Stimulated activated CD8-positive, alpha-beta memory T cell treated with anti-CD3 and anti-CD28 coated beads, Interleukin-7, amount 100 ng/mL, for 24 hours (primary cell): ENCODE results near the gene TIMM13.
"Not testable (repeated sequence)": the region's sequence is repeated elsewhere in the genome, so short reads cannot be mapped to it uniquely, and the experiment has no call there.

Source experiments
- DNase-seq: peaks from one replicate; pipeline ENCODE4 v3.0.0-alpha.2; 2020; ENCODE audit warnings: low read depth

The TIMM13 gene

DNA sequence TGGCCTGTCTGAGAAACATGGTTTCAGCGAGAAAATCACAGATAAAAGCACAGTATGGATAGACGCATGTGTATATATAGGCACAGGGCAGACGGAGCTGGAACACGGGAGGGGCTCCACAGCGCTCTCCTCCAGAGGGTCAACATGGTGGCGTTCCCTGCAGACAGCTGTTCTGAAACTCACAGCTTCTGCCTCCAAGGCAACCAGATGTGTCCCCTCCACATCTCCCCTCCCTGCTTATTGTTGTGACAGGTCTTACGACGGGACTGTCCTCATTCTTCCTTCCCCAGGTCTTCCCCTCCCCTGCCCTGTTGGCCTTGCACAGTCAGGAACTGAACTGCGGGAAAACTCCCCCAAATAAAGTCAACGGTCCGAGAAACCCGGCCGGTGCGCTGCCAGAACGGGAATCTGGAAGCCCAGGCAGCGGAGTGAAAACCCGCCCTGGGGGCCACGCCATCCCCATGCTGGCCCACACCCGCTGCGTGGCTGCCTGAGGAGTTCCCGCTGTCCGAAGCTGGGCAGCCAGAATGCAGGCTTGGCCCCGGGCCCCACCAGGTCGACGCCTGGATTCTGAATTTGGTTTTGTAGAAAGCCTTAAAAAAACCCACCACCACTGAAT lies 2.6 kb upstream of the TIMM13 start:
- no peak for DNase-seq

DNA sequence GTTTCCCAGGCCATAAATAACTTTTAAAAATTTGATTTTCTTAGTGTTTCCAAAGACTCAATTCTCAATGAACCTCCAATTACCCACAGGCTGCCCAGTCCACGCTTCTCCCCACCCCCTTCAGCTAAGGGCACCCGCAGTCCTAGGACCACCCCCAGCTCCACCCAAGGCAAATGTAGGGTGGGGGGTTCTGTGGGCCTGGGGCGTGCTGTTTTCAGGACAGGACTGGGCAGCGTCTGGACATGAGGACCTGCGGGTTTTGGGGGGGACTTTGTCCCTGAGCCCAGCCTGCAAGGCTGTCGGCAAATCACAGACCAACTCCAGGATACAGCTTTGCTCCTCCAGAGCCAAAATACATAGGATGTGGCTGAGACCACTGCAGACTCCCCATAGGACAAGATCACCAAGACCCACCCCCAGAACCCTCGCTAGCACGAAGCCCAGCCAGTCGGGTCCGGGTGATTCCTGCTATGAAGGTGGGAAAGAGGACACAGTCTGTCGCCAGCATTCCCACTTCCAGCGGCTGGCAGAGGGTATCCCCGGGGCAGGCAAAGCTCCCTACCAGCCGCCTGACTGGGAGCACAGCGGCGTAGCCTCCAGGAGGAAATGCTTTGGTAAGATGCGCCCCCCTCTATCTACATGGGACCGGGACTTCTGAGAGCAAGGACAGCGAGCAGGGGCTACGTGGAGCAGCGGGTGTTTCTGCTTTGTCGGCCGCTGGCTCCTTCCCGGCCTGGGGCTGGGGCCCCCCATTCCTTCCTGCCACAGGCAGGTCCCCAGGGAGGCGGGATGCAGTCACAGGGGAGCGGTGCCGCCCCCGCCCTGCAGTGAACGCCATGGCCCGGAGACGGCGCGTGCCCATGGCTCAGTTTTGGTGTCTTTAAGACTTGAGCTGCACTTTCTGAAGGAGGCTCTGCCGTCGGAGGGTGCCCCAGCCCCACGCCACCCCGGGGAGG lies 1.6 kb upstream of the TIMM13 start:
- DNase-seq: no peak

DNA sequence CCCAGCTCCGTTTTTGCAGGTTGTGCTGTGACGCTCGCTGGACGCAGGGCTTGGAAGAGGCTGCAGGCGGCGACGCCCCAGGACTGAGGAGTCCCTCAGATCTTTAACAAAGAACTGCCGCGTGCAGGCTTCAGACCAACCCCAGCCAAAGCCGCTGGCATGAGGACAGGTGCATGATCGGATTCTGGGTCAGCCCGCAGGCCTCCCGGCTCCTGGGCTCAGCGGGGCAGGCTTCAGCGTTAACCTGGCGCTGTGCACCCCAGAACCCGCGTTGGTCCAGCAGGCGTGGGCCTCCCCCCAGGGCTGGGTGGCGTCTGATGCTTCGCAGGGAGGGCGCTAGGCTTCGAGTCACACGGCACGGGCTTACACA lies 920 bp upstream of the TIMM13 start:
- DNase-seq: no peak

DNA sequence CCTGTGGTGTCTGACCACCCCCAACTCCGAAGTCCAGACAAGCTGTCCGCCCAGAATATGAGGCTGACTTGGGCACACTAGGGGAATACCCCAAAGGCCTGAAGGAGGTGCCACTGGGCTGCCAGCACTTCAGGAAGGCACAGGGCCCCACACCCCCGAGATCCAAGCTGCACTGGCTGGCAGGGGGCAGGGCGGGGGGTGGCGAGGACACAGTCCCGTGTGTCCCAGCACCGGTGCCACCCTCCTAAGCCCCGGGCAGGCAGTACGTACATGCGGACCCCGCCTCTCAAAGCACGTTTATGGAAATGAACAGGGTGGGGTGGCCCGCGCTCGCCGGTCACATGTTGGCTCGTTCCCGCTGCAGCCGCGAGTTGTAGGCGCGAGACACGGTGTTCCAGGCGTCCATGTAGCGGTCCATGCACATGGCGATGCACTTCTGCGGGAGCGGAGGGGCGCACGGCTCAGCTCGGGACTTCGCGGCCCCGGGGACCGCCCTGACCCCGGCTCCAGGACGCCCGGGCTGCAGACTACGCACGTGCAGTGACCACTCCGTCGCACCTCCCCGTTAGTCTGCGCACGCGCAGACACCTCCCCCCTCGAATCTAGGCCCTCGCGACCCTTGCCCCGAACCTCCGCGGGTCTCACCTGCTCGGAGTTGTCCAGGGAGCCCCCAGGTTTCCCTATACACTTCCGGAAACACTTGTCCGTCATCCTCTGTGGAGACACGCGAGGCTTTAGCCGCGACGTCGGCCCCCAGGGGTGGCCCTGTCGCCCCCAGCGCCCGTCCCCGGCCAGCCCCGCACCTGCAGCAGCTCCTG lies 566 bp downstream of the TIMM13 start:
- no peak for DNase-seq

DNA sequence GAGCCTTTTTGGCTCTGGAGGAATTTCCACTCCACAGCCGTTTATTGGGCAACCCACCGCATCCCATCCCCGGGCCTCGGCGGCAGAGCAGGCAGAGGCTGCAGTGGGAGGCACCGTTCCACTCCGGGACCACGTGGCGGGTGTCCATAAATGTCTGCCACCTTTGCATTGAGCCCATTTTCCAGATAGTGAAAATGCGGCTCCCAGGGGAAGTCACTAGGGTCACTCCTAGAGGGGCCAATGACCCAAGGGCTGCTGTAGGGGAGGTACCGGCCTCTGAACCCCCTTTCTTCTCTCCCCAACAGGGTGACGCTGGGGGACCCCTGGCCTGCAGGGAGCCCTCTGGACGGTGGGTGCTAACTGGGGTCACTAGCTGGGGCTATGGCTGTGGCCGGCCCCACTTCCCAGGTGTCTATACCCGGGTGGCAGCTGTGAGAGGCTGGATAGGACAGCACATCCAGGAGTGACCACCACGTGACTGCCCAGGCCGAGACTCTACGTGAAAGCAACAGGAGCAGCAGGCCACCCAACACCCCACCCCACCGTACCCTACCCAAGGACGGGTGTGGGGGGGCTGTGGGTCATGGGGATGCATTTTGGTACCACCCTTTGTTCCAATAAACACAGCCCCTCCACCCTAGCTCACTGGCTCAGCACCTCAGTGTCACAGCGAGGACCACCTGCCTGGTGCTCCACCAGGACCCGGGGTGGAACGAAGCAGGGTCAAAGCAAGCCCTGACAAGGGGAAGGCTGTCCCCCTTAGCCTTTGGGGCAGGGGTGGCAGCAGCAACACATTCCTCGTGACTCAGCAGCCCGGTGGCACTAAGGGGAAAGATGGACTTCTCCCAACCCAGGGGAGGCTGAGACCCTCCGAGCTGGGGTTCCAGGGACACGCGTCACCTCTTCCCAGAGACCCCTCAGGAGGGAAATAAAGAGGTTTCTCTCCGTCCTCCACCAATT lies 1.5 kb downstream of the TIMM13 start:
- no peak for DNase-seq

DNA sequence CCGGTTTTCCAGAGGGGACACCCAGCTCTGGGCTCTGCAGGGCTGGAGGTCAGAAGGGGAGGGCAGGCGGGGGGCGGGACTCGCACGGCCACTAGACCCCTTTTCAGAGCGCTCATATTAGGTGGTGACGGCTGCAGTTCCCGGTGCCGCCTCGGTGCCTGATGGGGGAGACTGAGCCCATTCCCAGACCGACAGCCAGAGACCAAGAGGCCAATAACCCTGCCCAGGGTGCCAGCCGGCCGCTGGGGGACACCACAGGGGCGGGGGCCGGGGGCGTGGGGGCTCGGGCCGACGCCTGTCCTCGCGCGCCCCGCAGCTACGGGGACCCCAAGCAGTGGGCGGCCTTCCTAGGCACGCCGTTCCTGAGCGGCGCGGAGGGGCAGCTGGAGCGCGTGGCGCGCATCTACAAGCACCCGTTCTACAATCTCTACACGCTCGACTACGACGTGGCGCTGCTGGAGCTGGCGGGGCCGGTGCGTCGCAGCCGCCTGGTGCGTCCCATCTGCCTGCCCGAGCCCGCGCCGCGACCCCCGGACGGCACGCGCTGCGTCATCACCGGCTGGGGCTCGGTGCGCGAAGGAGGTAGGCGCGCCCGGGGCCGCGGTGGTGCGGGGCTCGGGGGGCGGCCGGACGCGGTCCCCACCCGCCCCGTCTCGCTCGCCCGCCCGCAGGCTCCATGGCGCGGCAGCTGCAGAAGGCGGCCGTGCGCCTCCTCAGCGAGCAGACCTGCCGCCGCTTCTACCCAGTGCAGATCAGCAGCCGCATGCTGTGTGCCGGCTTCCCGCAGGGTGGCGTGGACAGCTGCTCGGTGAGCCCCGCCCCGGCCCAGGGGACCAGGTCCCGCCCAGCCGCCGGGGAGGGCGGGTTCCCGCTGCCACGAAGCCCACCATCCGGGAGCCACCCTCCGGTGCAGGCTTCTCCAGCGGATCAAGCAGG lies 2.4 kb downstream of the TIMM13 start:
- DNase-seq: no peak

DNA sequence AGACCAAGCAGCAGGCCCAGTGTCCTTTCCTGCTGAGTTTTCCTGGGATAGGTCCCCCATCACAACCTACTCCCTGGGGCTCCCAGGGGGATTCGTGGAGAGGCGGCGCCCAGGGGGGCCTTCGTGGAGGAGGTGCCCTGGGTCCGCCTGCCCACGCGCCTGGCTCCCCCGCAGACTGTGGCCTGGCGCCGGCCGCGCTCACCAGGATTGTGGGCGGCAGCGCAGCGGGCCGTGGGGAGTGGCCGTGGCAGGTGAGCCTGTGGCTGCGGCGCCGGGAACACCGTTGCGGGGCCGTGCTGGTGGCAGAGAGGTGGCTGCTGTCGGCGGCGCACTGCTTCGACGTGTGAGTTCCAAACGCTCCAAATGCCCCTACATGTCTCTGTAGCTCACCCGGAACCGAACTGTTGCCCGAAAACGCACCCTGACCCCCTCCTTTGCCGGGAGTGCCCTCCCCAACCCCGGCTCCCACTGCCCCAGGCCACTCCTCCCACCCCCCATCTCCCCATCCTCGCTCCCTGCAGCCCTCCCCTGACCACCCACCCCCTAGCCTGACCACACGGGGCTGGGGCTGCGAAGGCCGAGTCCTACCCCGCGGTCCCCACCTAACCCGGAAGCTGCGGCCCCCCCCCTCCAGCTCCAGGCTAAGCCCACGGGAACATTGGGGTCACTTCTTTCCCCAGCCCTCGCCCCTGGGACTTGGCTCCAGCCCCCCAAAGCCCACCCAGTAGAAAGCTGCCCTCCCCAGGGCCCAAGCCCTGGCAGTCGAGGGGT lies 3.3 kb downstream of the TIMM13 start:
- DNase-seq: no peak

DNA sequence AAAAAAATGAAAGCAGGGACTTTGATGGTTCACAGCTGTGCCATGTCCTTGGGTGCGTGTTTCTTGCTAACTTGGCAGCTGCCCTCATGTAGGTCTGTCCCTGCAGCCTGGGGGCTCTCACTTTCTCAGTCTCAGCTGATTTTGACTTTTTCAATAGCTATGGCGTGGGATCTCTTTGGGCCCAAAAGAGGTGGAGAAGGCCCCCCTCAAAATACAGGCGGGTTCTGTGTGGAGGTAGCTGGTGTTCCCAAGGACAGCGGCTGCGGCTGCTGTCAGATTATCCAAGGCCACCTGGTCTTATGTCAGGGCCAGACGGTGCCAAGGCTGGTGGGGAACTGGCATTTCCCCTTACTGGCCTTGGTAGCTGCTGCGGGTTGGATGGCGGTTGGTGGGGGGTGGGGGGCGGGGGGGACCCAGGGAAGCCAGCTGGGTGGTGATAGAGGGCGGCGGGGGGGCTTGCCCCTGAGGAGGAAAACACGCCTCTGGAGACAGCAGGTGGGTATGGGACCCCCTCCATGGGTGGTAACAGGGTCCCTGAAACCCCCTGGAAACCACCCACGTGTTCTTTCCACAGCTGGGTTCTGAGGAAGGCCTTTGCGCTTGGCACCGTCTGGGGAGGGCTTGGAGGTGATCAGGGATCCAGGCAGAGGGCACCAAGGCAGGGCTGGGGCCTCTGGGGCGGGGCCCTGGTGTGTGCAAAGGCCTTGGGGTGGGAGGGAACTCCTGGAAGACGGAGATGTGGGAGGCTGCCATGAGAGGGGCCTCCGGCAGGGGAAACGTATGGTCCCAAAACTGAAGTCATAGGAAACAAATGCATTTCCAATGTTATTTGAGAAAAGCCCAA lies 4.1 kb downstream of the TIMM13 start:
- DNase-seq: no peak

DNA sequence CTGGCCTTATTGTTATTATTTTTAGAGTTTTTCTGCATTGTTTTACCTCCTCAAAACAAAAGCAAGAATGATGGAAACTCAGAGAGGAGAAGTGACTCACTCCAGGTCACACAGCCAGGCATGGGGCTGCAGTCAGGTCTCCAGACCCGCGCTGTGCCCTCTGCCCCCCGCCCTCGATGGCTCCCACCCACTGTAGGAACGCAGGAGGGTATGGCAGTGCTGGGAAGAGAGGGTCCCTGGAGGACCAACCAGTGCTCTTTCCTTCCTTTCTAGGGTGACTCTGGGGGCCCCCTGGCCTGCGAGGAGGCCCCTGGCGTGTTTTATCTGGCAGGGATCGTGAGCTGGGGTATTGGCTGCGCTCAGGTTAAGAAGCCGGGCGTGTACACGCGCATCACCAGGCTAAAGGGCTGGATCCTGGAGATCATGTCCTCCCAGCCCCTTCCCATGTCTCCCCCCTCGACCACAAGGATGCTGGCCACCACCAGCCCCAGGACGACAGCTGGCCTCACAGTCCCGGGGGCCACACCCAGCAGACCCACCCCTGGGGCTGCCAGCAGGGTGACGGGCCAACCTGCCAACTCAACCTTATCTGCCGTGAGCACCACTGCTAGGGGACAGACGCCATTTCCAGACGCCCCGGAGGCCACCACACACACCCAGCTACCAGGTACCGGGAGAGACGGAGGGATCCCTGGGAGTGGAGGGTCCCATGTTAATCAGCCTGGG lies 5.6 kb downstream of the TIMM13 start:
- no peak for DNase-seq

DNA sequence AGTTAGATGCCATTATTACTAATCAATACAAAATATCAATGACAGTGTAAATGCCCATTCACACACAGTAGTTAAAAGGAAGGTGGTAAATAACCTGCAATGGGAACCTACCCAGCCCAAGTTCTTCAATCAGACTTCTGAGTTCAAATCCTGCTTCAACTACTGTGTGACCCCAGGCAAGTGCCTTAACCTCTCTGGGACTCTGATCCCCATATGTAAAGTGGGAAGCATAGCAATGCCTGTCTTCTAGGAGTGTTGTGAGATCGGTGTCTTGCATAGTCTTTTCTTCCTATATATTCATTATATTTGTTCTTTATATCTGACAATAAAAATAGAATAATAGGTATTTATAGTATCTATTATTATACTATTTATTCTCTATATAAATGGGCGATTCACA lies 6.9 kb downstream of the TIMM13 start:
- no peak for DNase-seq

DNA sequence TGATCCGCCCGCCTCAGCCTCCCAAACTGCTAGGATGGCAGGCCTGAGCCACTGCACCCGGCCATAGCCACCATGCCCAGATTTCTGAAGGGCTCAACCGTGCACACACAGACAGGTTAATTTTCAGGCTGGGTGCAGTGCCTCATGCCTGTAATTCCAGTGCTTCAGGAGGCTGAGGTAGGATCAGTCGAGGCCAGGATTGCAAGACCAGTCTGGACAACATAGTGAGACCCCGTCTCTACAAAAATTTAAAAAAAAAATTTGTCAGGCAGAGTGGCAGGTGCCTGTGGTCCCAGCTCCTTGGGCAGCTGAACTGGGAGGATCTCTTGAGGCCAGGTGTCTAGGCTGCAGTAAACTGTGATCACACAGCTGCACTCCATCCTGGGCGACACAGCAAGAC lies 7.6 kb downstream of the TIMM13 start:
- no peak for DNase-seq

DNA sequence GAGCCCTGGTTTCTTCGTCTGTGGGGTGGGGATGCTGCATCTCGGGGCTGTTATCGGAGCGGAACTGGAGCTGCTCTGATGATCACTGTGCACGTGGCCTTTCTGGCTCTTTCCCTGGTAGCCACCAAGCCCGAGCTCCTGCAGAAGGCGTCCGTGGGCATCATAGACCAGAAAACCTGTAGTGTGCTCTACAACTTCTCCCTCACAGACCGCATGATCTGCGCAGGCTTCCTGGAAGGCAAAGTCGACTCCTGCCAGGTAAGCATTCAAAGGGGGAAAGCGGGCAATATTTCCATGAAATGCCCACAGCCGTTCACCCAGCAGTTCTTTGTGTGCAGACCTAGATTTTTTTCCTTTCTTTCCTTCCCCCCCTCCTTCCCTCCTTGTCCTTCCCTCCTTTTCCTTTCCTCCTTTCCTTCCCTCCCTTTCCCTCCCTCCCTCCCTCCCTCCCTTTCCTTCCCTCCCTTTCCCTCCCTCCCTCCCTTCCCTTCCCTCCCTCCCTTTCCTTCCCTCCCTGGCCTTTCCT lies 9.4 kb downstream of the TIMM13 start:
- DNase-seq: no peak

DNA sequence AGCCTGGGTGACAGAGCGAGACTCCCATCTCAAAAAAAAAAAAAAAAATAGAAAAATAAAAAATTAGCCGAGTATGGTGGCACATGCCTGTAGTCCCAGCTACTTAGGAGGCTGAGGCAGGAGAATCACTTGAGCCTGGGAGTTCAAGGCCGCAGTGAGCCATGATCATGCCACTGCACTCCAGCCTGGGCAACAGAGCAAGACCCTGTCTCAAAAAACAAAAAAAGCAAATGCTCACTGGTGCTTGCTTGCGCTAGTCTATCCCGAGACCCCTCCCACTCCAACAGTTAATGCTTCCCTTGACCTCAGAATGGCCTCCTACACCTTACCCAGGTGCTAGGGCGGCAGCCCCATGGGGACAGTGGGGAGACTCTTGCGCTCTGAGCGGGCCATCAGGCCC lies 9.9 kb downstream of the TIMM13 start:
- not testable (repeated sequence) for DNase-seq

DNA sequence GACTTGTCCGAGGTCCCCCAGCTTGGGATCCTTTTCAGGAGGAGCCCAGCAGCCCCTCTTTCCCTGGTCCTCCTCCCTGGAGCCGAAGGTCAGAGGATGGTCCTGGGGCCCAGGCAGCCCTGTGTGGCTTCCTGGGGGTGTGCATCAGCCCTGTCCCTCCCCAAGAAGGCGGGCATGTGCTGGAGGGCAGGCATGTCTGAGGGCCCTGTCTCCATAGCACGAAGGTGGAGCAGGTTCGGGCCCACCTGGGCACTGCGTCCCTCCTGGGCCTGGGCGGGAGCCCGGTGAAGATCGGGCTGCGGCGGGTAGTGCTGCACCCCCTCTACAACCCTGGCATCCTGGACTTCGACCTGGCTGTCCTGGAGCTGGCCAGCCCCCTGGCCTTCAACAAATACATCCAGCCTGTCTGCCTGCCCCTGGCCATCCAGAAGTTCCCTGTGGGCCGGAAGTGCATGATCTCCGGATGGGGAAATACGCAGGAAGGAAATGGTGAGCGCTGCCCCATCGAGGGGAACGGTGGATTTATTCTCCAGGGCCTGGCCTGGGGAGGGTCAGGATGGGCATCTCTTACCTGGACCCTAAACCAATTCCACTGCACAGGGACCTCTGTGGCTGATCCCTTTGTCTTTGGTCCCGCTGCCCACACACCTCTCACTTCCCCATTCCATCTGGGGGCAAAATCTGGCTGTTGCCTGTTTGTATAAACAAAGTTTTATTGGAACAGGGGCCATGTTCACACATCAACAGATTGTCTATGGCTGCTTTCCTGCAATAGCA lies 10.9 kb downstream of the TIMM13 start:
- no peak for DNase-seq

DNA sequence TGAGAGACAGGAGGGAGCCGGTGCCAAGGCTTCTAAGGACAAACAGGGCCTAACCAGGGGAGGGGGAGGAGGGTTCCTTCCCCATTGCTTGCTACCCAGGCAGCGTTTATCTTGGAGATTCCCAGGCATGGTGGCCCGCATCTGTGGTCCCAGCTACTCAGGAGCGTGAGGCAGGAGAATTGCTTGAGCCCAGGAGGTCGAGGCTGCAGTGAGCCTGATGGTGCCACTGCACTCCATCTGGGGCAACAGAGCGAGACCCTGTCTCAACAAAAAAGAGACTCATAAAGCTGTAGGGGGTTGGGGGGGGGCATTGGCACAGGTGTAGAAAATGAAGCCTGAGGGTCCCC lies 11.4 kb downstream of the TIMM13 start:
- DNase-seq: no peak

DNA sequence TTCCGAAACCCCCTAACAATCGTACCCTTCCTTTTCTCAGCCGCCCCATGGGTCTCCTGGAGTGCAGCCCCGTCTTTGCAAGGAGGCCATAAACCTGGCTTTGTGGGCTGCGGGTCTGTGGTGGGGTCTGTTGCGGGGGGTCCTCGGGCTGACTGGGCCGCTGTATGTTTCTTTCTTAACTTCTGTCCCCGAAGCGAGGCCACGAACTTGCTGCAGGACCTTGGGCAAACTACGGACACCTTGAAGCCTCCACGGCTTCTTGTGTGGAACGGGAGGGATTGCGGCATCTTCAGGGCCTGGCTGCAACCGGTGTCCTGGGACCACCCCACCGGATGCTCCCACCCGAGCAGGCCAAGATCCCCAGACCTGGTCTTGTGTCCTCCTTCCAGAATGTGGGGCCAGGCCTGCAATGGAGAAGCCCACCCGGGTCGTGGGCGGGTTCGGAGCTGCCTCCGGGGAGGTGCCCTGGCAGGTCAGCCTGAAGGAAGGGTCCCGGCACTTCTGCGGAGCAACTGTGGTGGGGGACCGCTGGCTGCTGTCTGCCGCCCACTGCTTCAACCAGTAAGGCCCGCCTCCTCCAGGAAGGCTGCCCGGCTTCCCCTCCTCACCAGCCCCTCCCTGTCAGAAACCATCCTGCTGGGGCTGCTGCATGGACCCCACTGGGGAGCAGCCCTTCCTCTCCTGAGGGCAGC lies 12.0 kb downstream of the TIMM13 start:
- no peak for DNase-seq

DNA sequence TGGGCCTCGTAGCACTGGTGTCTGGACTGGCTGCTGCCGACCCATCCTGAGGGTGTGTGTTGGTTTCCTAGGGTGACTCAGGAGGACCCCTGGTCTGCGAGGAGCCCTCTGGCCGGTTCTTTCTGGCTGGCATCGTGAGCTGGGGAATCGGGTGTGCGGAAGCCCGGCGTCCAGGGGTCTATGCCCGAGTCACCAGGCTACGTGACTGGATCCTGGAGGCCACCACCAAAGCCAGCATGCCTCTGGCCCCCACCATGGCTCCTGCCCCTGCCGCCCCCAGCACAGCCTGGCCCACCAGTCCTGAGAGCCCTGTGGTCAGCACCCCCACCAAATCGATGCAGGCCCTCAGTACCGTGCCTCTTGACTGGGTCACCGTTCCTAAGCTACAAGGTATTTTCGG lies 13.8 kb downstream of the TIMM13 start:
- DNase-seq: no peak
